ENCODE measurements around the gene NT5C3B.
"Not testable (repeated sequence)": the region's sequence is repeated elsewhere in the genome, so short reads cannot be mapped to it uniquely, and the experiment has no call there.

The NT5C3B gene

DNA sequence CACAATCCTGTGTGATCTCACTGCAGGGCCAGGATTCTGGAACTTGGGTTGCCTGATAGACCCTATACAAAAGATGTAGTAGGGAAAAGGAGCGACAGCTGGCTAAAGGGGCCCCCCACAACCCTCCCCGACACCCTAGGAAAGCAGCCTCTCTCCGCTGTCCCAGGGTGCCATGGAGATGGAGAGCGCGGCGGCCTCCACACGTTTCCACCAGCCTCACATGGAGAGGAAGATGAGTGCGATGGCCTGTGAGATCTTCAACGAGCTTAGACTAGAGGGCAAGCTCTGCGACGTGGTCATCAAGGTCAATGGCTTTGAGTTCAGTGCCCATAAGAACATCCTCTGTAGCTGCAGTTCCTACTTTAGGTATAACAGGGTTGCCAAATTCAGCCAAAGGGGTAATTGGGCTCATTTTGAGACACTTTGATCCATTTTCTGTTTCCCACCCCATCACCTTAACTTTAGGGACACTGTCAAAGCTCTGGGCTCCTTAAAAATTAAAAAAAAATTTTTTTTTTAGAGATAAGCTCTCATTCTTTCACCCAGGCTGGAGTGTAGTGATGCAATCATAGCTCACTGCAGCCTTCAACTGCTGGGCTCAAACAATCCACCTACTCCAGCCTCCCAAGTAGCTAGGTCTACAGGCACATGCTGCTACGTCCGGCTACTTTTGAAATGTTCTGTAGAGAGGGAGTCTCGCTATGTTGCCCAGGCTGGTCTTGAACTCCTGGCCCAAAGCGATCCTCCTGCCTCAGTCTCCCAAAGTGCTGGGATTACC, 1.9 kb upstream of the NT5C3B start, which contains the start of gene KLHL10:
TSS of gene KLHL10 (plus strand) at position 65 of the 778 bp plus-strand sequence. CDS start at position 173, 108 bp downstream.
- DNase-seq: no peak

DNA sequence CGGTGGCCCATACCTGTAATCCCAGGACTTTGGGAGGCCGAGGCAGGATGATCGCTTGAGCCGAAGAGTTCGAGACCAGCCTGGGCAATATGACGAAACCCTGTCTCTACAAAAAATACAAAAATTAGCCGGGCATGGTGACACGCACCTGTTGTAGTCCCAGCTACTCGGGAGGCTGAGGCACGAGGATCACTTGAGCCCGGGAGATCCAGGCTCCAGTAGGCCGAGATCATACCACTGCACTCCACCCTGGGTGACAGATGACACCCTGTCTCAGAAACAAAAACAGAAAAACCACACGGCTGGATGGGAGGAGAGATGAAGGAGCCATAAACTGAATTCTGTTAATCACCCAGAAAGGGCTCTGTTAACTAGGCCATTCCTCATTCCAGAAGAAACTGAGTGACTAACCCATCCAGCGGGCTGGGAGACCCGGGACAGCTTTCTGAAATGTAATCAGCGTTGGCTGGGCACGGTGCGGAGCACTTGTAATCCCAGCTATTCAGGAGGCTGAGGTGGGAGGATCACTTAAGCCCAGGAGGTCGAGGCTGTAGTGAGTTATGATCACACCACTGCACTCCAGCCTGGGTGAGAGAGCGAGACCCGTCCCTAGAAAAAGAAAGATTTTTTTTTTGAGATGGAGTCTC, 641 bp upstream of the NT5C3B start:
- no peak for DNase-seq

DNA sequence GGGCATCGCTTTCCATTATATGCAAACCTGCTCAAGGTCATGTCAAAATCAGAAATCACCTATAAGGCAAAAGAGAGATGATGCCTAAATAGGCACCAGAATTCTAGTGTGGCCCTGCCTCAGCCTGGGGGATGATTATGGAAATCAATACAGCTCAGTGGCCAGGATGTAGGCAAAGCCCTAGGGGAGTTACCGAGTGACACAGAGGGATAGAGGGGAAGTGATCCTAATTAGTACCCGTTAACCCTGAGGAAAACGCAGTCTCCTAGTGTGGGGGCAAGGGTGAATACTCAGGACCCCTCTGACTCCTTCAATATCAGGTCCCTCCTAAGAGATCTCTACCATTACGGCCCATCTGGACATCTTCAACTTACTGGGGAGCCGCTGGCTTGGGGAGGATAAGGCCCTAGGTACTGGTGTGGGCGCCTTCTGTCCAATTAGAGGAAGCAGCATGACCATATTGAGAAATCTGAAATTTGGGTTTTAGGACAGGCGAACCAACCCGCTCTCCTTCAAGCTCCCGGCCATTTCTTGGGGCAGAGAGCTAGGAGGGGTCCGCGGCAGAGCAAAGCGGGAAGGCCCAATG, 725 bp downstream of the NT5C3B start:
- no peak for DNase-seq

DNA sequence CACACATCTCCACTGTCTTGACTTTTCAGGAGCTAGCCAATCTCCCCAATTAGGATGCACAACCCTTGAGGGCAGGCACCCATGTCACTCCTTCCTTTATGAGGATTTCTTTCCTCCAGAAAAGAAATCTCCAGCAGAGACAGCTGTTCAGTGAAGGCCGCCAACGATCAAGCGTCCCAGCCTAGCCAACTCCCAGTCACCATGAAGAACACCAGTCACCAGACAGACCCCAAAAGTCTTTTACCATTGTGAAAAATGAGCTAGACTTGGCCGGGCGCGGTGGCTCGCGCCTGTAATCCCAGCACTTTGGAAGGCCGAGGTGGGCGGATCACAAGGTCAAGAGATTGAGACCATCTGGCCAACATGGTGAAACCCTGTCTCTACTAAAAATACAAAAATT, 6.1 kb downstream of the NT5C3B start:
- not testable (repeated sequence) for DNase-seq

DNA sequence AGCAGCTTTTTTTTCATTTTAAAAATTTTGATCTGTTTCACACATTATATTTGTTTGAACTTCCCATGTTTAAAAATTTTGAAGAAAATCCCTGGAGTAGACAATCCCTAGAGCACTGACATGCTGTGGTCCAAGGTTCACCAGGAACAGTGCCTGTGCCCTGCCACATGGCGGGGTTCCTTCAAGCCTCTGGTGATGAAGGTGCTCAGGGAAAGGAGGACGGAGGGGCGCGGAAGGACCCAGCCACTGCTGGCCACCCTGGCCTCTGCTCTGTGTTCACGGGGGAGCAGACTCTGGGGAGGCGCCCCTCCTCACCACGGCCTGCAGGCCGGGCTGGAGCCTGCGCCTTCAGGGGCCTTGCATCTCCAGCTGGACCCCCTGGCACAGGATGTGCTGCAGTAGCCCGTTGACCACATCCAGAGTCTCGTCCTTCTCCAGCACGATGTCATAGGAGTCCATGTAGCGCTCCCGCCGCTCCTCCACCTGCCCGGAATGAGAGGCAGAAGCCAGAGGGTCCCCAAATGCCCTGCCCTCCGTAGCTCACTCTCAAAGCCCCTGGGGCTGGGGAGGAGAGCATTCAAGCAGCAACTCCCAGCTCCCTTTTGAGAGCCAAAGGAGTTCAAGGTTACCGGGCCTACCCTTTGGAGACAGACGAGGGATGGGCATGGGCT, 10.7 kb downstream of the NT5C3B start:
- DNase-seq: no peak

DNA sequence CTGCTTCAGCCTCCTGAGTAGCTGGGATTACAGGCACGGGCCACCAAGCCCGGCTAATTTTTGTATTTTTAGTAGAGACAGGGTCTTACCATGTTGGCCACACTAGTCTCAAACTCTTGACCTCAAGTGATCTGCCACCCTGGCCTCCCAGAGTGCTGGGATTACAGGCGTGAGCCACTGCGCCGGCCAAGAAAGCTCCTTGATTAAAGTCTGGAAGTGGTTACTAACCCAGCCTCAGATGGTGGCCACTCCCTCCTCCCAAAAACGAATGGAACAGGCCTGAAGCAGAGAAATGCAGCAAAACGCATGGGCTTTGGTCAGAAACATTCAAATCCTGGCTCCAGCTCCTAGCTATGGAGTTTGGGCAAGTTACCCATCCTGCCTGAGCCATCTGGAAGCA, 11.9 kb downstream of the NT5C3B start:
- DNase-seq: no peak

DNA sequence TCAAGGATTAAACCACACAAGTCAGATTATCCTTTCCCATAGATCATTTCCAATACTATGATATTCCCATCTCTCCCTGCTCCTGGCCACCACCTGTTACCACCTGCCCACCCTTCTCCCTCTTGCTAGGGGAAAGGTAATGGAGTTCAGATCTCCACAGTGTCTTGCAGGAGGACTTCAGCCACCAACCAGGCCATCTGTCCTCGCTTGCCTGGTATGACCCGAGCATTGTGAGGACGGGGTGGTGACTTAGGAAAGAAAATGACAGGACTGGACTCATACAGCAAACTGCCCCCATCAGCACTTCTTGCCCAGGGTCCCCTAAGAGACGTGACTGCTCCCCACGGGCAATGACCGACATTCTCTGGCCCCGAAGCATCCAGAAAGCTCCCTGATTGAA, 12.5 kb downstream of the NT5C3B start:
- no peak for DNase-seq

DNA sequence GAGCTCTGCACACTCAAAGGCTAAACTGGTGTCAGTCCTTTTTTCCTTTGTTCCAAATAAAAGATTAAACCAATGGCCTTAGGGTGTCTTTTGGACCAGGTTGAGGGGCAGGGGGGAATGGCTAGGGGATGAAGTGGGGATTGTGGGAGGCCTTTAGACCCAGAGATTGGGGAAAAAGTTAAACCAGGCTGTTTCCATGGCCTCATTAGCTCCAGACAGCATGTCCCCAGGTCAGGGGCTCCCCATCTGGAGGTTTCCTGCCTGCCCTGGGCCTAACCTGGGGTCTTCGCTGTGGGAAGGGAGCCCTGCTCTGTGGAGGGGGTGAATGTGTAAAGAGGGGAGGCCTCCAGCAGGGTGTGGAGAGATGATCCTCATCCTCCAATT, 12.9 kb downstream of the NT5C3B start:
- no peak for DNase-seq

DNA sequence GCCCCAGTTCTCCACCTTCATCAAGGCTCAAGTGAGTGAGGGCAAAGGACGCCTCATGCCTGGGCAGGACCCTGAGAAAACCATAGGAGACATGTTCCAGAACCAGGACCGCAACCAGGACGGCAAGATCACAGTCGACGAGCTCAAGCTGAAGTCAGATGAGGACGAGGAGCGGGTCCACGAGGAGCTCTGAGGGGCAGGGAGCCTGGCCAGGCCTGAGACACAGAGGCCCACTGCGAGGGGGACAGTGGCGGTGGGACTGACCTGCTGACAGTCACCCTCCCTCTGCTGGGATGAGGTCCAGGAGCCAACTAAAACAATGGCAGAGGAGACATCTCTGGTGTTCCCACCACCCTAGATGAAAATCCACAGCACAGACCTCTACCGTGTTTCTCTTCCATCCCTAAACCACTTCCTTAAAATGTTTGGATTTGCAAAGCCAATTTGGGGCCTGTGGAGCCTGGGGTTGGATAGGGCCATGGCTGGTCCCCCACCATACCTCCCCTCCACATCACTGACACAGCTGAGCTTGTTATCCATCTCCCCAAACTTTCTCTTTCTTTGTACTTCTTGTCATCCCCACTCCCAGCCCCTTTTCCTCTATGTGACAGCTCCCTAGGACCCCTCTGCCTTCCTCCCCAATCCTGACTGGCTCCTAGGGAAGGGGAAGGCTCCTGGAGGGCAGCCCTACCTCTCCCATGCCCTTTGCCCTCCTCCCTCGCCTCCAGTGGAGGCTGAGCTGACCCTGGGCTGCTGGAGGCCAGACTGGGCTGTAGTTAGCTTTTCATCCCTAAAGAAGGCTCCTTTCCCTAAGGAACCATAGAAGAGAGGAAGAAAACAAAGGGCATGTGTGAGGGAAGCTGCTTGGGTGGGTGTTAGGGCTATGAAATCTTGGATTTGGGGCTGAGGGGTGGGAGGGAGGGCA, 13.6 kb downstream of the NT5C3B start:
- no peak for DNase-seq

DNA sequence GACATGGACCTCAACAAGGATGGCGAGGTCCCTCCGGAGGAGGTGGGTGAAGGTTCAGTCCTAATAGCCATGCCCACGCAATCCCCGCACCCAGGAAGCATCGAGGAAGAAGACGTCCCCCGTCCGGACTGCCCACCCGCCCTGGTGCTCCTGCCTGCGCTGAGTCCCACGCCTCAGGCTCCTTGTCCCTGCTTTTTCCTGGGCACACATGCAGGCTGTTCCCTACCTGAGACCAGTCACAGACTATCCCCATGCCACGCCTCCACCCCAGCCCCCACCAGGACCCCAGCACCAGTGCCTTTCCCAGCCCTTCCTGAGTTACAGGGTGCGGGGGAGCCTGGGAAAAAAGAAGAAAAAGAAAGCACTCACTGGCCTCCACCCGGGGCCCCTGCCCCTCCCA, 14.3 kb downstream of the NT5C3B start:
- no peak for DNase-seq

DNA sequence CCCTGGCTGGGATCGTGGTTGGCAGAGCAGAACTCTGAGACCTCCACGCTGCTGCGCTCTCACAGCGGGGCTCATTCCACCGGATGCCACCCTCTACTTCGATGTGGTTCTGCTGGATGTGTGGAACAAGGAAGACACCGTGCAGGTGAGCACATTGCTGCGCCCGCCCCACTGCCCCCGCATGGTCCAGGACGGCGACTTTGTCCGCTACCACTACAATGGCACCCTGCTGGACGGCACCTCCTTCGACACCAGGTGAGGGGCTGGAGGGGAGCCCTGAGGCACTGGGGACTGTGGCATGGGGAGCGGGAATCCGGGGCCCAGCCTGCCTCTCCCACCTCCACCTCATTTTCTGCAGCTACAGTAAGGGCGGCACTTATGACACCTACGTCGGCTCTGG, 18.0 kb downstream of the NT5C3B start:
- DNase-seq: no peak

DNA sequence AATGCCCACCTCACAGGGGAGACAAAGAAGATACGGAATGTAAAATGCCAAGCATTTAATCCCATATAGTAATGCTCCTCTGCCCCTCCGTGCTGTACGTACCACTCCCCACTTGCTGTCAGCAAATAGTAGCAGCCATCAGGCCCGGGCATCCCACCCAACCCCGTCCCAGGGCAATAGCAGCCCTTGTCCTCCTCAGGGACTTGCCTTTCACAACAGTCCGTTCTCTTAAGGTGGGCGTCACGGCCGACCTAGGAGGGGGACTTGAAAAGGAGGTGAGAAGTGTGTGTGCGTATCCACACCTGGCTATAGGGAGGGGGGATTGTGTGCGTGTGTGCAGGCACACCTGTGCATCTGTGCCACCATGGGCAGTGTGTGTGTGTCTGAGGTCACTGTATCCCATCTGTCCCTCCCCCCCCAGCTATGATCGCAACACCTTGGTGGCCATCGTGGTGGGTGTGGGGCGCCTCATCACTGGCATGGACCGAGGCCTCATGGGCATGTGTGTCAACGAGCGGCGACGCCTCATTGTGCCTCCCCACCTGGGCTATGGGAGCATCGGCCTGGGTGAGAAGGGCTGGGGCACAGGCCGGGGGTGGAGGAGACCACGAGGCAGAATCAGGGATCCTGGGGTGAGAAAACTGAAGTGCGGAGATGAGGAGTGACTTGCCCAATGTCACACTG, 19.3 kb downstream of the NT5C3B start:
- DNase-seq: no peak

DNA sequence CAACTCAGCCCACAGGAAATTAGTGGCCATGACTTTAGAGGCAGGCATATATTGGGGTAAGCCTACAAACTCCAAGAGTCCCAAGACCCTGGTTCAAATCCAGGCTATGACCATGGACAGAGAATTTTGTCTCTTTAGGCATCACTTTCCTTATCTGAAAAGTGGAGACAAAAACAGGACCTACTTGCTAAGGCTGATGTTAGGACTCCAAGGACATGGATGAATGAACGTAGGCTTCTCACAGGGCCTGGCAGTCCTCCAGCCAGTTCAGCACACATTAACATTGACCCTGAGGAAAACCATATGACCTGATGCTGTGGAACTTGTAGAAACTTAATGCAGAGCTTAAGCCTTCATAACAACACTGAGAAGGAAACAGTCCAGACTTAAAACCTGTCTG, 21.8 kb downstream of the NT5C3B start:
- DNase-seq: no peak

DNA sequence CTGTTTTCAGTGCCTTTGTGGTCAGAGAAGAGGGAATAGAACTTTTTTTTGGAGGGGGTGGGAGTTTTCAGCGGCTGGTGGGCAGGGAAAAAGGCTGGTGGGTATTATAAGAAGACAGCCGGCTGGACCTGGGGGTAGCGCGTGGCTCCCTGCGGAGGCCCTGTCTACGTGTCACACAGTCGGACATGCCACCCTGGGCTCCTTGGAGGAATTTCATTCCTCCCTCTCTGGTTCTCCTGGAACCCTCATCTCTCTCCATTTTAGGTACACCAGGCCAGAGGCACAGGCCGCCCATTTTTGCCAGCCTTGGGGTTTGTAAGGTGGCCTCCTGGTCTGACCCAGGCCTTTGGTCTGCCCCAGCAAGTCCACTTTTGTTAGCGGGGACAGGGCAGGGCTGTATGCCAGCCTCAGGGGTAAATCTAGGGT, 22.3 kb downstream of the NT5C3B start:
- DNase-seq: no peak

DNA sequence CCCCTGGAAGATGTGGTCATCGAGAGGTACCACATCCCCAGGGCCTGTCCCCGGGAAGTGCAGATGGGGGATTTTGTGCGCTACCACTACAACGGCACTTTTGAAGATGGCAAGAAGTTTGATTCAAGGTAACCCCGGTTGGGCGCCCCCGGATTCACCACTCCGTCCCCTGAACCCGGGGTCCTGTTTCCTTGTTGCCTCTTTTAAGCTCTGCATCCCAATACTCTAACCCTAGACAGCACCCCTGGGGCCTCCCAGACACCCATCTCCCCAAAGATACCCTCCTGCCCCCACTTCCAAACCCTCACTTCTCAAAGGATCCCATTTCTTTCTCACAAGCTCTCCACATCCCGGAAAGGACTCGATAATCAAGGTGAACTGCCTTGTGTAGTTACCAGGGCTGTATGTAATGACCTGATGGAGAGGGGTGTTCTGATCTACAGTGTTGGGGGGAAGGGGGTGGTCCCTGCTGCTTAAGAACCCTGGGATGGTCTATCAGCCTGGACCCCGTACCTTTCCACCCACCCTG, 22.8 kb downstream of the NT5C3B start:
- no peak for DNase-seq

DNA sequence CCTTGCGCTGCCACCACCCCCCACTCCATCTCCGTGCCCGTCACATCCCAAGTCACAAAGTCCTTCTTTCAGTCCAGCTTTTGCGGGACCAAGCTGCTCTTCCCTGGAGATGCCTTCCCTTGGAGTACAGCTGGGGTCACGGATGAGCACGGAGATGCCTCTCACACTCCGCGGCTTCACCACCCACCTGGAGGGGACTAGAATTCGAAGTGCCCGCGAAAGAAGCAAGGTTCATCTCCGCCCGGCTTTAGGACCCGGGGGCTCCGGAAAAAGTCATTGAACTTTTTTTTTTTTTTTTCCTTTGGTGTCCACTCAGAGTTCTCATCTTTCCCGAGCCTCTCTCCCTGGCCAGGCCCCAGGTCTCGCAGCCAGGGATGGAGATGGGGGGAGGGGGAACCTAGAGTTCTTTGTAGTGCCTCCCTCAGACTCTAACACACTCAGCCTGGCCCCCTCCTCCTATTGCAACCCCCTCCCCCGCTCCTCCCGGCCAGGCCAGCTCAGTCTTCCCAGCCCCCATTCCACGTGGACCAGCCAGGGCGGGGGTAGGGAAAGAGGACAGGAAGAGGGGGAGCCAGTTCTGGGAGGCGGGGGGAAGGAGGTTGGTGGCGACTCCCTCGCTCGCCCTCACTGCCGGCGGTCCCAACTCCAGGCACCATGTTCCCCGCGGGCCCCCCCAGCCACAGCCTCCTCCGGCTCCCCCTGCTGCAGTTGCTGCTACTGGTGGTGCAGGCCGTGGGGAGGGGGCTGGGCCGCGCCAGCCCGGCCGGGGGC, 23.5 kb downstream of the NT5C3B start, which contains the start of gene FKBP10:
TSS of gene FKBP10 (plus strand) at position 624 of the 771 bp plus-strand sequence. CDS start at position 655, 31 bp downstream.
- peak; percentile 57 for DNase-seq

DNA sequence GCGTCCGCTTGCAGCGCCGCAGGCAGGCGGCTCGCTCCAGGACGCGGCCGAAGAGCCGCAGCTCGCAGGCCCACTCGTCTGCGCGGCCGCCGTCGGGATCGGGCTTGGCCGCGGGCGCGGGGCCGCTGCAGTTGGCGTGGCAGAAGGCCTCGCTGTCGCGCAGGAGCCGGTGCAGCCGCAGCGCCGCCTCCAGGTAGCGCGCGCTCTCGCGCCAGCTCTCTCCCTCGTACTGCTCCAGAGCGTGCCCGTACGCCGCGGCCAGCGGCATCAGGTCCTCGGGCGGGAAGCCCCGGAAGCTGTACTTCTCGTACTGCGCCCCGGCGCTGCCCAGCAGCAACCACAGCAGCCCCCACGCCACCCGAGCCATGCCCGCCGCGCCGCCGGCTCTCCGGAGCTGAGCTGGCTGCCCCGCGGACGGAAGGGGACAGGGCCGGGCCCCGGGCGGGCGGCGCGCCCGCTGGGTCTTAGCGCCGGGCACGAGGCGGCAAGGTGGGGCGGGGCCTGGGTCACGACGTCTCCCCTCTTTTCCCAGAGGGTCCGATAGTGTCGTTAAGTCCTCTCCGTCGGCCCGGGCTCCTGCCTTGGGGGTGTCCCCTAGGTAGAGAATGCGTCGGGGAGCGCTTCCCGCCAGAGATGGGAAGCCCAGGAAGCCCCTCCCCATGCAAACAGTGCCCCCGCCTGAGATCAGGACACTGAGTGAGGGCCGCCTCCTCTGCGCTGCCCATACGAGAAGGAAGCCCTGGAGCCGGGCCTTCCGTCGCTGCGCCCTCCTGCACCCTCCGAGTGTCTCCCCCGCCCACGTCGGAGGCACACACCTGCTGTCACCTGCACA, 24.3 kb downstream of the NT5C3B start, which contains the start of gene P3H4:
TSS of gene P3H4 (minus strand) at position 401 of the 832 bp plus-strand sequence. CDS start at position 367, 34 bp downstream.
- DNase-seq: peak; percentile 52

DNA sequence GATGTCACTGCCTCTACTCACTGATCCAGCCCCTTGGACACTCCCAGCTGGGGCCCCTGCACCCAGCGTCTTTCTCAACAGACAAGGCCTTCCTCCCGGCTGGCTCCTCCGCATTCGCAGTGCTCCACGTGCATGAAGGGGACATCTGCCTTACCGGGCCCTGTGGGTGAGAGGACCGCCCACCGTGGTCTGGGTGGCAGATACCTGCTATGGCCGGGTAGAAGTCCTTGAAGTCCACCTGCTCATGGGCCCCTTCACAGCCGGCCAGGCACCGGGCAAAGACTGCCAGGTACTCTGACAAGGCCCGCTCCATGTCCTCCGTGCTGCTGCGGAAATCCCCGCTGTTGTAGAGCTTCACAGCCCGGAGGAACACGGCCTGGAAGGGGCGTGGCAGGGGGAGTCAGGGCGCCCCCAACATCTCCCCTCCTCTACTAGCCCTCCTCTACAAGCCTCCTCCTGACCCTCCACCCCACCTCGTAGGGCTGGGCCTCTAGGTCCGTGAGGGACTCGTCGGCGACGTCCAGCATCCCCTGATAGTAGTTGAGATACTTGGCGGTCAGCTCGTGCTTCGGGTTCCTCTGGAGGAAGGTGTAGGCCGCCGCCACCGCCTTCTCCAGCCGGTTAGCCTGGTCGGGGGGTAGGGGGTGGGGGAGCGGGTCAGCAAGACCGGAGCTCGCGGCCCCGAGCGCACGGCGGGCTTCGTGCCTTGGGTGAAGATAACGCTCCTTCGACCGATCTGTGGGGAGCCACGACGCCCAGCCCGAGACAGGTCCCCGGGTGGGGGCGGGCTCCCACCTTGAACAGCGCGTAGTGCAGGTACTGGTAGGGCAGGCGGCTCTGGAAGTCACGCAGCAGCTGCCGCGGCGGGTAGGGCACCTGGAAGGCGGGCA, 25.1 kb downstream of the NT5C3B start:
- DNase-seq: peak; percentile 52

All from NCI-H1105 (cell line).